Liver (tissue), 3 donors: ENCODE results near the gene RSAD2.

ENCODE experiments used
- FOXA1 ChIP-seq: IDR thresholded peaks from 2 replicates; pipeline ENCODE4 v1.6.1; 2016; ENCODE audit warnings: antibody characterized with exemption
- JUND ChIP-seq, 2 donors: IDR thresholded peaks; 2 replicates each; pipeline ENCODE4 v1.6.1; 2016; ENCODE audit warnings: antibody characterized with exemption in 2 of 2
- TF ChIP-seq, protein P1 (sequence below): fragments of 150-350 bp; IDR thresholded peaks from 2 replicates; pipeline ENCODE4 v1.5.1; 2017; ENCODE audit warnings: improper control_type of control experiment, low read depth, low read length; ENCODE audit not compliant: missing input control
- donor health status: healthy.
- donor health status: healthy.

DNA sequence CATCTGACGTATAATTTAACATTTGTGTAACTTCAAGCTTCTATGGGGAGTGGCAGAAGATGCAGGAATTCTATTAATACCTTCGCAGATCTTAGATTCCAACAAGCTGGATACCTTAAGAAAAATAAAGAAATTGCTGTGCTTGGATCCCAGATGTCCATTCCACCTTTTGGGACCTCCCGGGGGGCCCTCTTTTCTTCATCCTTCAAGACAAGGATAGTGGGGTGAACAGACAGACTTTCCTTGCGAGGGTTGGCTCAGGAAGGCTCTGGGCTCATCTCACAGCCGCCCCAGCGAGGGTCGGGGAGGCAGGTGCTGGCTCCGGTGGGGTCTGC, 39.1 kb downstream of the RSAD2 start:
- TF ChIP-seq, protein P1, sequence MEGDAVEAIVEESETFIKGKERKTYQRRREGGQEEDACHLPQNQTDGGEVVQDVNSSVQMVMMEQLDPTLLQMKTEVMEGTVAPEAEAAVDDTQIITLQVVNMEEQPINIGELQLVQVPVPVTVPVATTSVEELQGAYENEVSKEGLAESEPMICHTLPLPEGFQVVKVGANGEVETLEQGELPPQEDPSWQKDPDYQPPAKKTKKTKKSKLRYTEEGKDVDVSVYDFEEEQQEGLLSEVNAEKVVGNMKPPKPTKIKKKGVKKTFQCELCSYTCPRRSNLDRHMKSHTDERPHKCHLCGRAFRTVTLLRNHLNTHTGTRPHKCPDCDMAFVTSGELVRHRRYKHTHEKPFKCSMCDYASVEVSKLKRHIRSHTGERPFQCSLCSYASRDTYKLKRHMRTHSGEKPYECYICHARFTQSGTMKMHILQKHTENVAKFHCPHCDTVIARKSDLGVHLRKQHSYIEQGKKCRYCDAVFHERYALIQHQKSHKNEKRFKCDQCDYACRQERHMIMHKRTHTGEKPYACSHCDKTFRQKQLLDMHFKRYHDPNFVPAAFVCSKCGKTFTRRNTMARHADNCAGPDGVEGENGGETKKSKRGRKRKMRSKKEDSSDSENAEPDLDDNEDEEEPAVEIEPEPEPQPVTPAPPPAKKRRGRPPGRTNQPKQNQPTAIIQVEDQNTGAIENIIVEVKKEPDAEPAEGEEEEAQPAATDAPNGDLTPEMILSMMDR: no peak
- TF ChIP-seq JUND (IDR thresholded peaks at IDR 0.05) (no peak), FOXA1 (no peak)
